GM12878 (cell line): ENCODE data around the gene ANKRD50. TPM values are rescaled to one million over a fixed set of nuclear protein-coding genes. Genes with fewer than 3 reads are reported as not detected.
A peak's percentile ranks its signal among the peaks of the same experiment; 100 is the strongest.

Experiments used
- ATAC-seq: fragments of 200-7000 bp; cut with Tn5 transposase; 3 replicates; pipeline ENCODE4 v1.9.1; 2020; ENCODE audit warnings: mild to moderate bottlenecking, moderate library complexity
- BruUV-seq: library from RNA; stranded (reverse); fragments of 400-500 nt; replicated peaks from 2 replicates; lab custom pipeline; 2021; lab: Mats Ljungman, UMichigan
- CTCF ChIA-PET: fragments of 300-600 bp; sonication (Branson Sonifier 250); formaldehyde crosslinking; extraction: SDS; loops from one replicate; lab custom pipeline; 2021; ENCODE audit warnings: inconsistent platforms; lab: Yijun Ruan, JAX
- POLR2A ChIA-PET: fragments of 350-600 bp; formaldehyde crosslinking; extraction: SDS; loops from one replicate; lab custom pipeline; 2021; ENCODE audit warnings: inconsistent platforms; lab: Charles Lee
- RAD21 ChIA-PET: fragments of 300-600 bp; sonication (Branson Sonifier 250); formaldehyde crosslinking; loops from one replicate; lab custom pipeline; 2023; ENCODE audit warnings: antibody characterized with exemption; ENCODE audit not compliant: unreplicated experiment; lab: Charles Lee
- SMC1A ChIA-PET: fragments of 300-600 bp; sonication (Branson Sonifier 250); formaldehyde crosslinking; loops from one replicate; lab custom pipeline; 2023; ENCODE audit not compliant: unreplicated experiment, uncharacterized antibody; lab: Charles Lee
- DNase-seq: peaks from one replicate; pipeline ENCODE4 v3.0.0-alpha.2; 2011; ENCODE audit warnings: low read depth, low spot score
- FAIRE-seq: peaks from 3 replicates; lab custom pipeline; 2011; peaks lifted over from hg19 to GRCh38; lab: Jason Lieb, UNC
- H2AFZ ChIP-seq: 2 replicates; pipeline ENCODE4 v1.6.0; 2011; ENCODE audit warnings: low read depth, low read length, control low read depth; ENCODE audit not compliant: control insufficient read depth
- H3K27ac ChIP-seq: 2 replicates; pipeline ENCODE4 v1.5.1; 2011; ENCODE audit warnings: control low read depth; ENCODE audit not compliant: control insufficient read depth, insufficient read depth
- H3K27me3 ChIP-seq, 2 experiments: replicated peaks in 1 of 2; 2 replicates each; pipeline versions ENCODE4 v1.6.0 to v1.6.1; 2011; ENCODE audit warnings: low read length in 1 of 2; ENCODE audit not compliant: control insufficient read depth in 2 of 2, insufficient read depth in 2 of 2
- H3K36me3 ChIP-seq, 2 experiments: 2 replicates each; pipeline ENCODE4 v1.5.1; 2011; ENCODE audit warnings: low read length in 1 of 2; ENCODE audit not compliant: control insufficient read depth in 2 of 2, insufficient read depth in 2 of 2
- H3K4me1 ChIP-seq: 2 replicates; pipeline ENCODE4 v1.6.1; 2011; ENCODE audit warnings: mild to moderate bottlenecking, low read length, moderate library complexity, mixed read lengths; ENCODE audit not compliant: control insufficient read depth, insufficient read depth
- H3K4me2 ChIP-seq: 2 replicates; pipeline ENCODE4 v1.6.0; 2011; ENCODE audit warnings: control low read depth; ENCODE audit not compliant: control insufficient read depth, insufficient read depth
- H3K4me3 ChIP-seq: fragments of 200-600 bp; sonication (generic); 2 replicates; pipeline ENCODE4 v1.5.1; 2016
- H3K79me2 ChIP-seq: 2 replicates; pipeline ENCODE4 v1.6.0; 2011; ENCODE audit warnings: low read length; ENCODE audit not compliant: control insufficient read depth, insufficient read depth
- H3K9ac ChIP-seq: 2 replicates; pipeline ENCODE4 v1.8.0; 2011; ENCODE audit warnings: low read length, control low read depth, mixed read lengths; ENCODE audit not compliant: control insufficient read depth, insufficient read depth
- H3K9me3 ChIP-seq: replicated peaks from 3 replicates; pipeline ENCODE4 v1.5.1; 2011; ENCODE audit warnings: mild to moderate bottlenecking, low read length; ENCODE audit not compliant: control insufficient read depth, insufficient read depth
- H4K20me1 ChIP-seq: 2 replicates; pipeline ENCODE4 v1.6.0; 2011; ENCODE audit not compliant: control insufficient read depth, insufficient read depth
- BCL11A ChIP-seq: IDR thresholded peaks from 2 replicates; pipeline ENCODE4 v1.6.1; 2011; ENCODE audit warnings: low read depth, low read length
- CBFB ChIP-seq: IDR thresholded peaks from 2 replicates; pipeline ENCODE4 v1.6.1; 2016; ENCODE audit warnings: antibody characterized with exemption, low read depth
- NFYA ChIP-seq: IDR thresholded peaks from 2 replicates; pipeline ENCODE4 v1.6.1; 2011; ENCODE audit warnings: low read depth, mild to moderate bottlenecking, low read length, improper control_type of control experiment, borderline replicate concordance
- PBX3 ChIP-seq: IDR thresholded peaks from 2 replicates; pipeline ENCODE4 v1.6.1; 2011; ENCODE audit warnings: mild to moderate bottlenecking, low read depth, low read length, moderate library complexity; ENCODE audit not compliant: insufficient replicate concordance
- RAD21 ChIP-seq: IDR thresholded peaks from 2 replicates; pipeline ENCODE4 v1.6.1; 2011; ENCODE audit warnings: mild to moderate bottlenecking, low read depth, low read length, moderate library complexity; ENCODE audit not compliant: insufficient read depth
- RAD51 ChIP-seq: fragments of 450-650 bp; IDR thresholded peaks from 2 replicates; pipeline ENCODE4 v1.6.1; 2016; ENCODE audit warnings: moderate library complexity, mild to moderate bottlenecking, inconsistent platforms
- TARDBP ChIP-seq: IDR thresholded peaks from 2 replicates; pipeline ENCODE4 v1.6.1; 2016; ENCODE audit warnings: borderline replicate concordance
- WGBS: methylation state at CpG from one replicate; pipeline ENCODE4 v1.1.6; 2016; ENCODE audit warnings: low lambda C conversion rate; ENCODE audit not compliant: insufficient replicate concordance, insufficient coverage; ENCODE audit errors: missing lambda C conversion rate; 5-methylcytosine and 5-hydroxymethylcytosine counted together
- in situ Hi-C: fragments of 300-500 bp; cut with MboI; formaldehyde crosslinking; loops from 9 replicates; pipeline ENCODE4 v1.14.3; 2018; ENCODE audit warnings: mixed read lengths
- intact Hi-C: fragments of 100-400 bp; cut with micrococcal nuclease; formaldehyde crosslinking; loops from one replicate; pipeline ENCODE4 v1.14.2; 2022; ENCODE audit not compliant: unreplicated experiment
- polyA plus RNA-seq, 11 experiments: library from polyadenylated mRNA; depleted of rRNA in 4 of 11; unstranded in 6 of 11; stranded (reverse) in 5 of 11; fragments of >200 nt; fragmentation: Nextera tagmentation in 4 of 11; fragmentation: Illumina TruSeq in 1 of 11; extraction: Ambion mirVana in 4 of 11; extraction: Trizol in 1 of 11; gene quantifications; 1 replicate in 1 of 11; 2 replicates in 10 of 11; pipeline versions ENCODE4 v1.2.1 to v1.2.3, GENCODE V29; 2011 to 2016; ENCODE audit warnings: inconsistent platforms in 2 of 11, missing spikeins in 2 of 11, low read depth in 1 of 11
- total RNA-seq, 4 experiments: library from RNA; depleted of rRNA in 3 of 4; stranded (reverse); fragments of >200 nt in 3 of 4; fragmentation: Illumina TruSeq in 1 of 4; extraction: Trizol in 1 of 4; gene quantifications; 2 replicates each; pipeline versions ENCODE4 v1.2.1 to v1.2.3, GENCODE V29; 2013 to 2021

Gene ANKRD50
- total and polyA plus RNA-seq, 10 of the 15 experiments (the other 5 are each of a cell fraction or from before 2014, with no cell fraction given) = under 0.01 to 0.10 (median 0.03) TPM; not detected in 1

- H3K36me3 ChIP-seq = no peaks in the 10 kb centered on the region
- H3K27me3 ChIP-seq = peaks cover 4 to 7% of the 10 kb centered on the region in 2 experiments; a peak in 3 of 4 replicates
- no peaks in the 10 kb centered on the region for H3K79me2 ChIP-seq
- FAIRE-seq = no peak
- no peak overlapping the region for H3K9ac ChIP-seq
- intact Hi-C loops (no loop called here), in situ Hi-C loops (no loop called here)
- H3K27ac ChIP-seq = no peak overlapping the region
- BruUV-seq = no TSS peak
- ChIA-PET CTCF (no interaction called here), POLR2A (no interaction called here), SMC1A (no interaction called here), RAD21 (no interaction called here)
- H3K4me3 ChIP-seq = peak overlapping the region; percentile 67
- no peak for TF ChIP-seq TARDBP
- no peak for TF ChIP-seq RAD51
- no peak for TF ChIP-seq CBFB
- no peak for TF ChIP-seq PBX3
- TF ChIP-seq NFYA = no peak
- TF ChIP-seq RAD21 = 0 out of 2 replicates have a peak, but pooled peaks have one; percentile 8
- TF ChIP-seq BCL11A = no peak
- H3K4me2 ChIP-seq = peak overlapping the region; percentile 94
- H3K9me3 ChIP-seq = no peaks in the 10 kb centered on the region
- H2AFZ ChIP-seq = peak overlapping the region; percentile 59
- H4K20me1 ChIP-seq = no peaks in the 10 kb centered on the region
- 8% methylated on average over 22 of the region's 35 CpGs for WGBS
- no peaks in the 10 kb centered on the region for H3K4me1 ChIP-seq
- ATAC-seq = peak; percentile 28
- no peak for DNase-seq
Observed at GRCh38 chr4:124711471-124712371, 811 bp downstream of the ANKRD50 start.
